HL-60 (cell line): ENCODE results near the gene EDN3.

ENCODE experiments used
- DNase-seq, 2 experiments: peaks; one replicate each; pipeline ENCODE4 v3.0.0-alpha.2; 2010 to 2020; ENCODE audit warnings: low read depth in 1 of 2, low spot score in 1 of 2
- H3K27ac ChIP-seq: fragments of 250-450 bp; sonication (Bioruptor Pico); replicated peaks from 2 replicates; pipeline ENCODE4 v1.5.1; 2020; ENCODE audit warnings: mild to moderate bottlenecking, moderate library complexity
- H3K27me3 ChIP-seq: fragments of 250-450 bp; sonication (Bioruptor Pico); 2 replicates; pipeline ENCODE4 v1.5.1; 2021; ENCODE audit warnings: mild to moderate bottlenecking, moderate library complexity; ENCODE audit not compliant: insufficient read depth, poor library complexity, severe bottlenecking
- H3K4me3 ChIP-seq: replicated peaks from 2 replicates; pipeline ENCODE4 v1.5.1; 2011; ENCODE audit warnings: mild to moderate bottlenecking, control low read depth, low read length; ENCODE audit not compliant: insufficient read depth
- GABPA ChIP-seq: IDR thresholded peaks from 2 replicates; pipeline ENCODE4 v1.6.1; 2012; ENCODE audit warnings: low read depth
- POLR2AphosphoS5 ChIP-seq: IDR thresholded peaks from 2 replicates; pipeline ENCODE4 v1.6.1; 2012; ENCODE audit warnings: low read depth
- SPI1 ChIP-seq: IDR thresholded peaks from 2 replicates; pipeline ENCODE4 v1.6.1; 2012; ENCODE audit warnings: low read depth, mild to moderate bottlenecking, borderline replicate concordance
- TF ChIP-seq, protein P1 (sequence below): IDR thresholded peaks from one replicate; pipeline ENCODE4 v1.5.1; 2011; ENCODE audit warnings: low read length, control low read depth, inconsistent platforms; ENCODE audit not compliant: insufficient read depth
- TF ChIP-seq, protein P2 (sequence below): IDR thresholded peaks from 2 replicates; pipeline ENCODE4 v1.6.1; 2012; ENCODE audit warnings: low read depth; ENCODE audit not compliant: insufficient replicate concordance

Gene EDN3

DNA sequence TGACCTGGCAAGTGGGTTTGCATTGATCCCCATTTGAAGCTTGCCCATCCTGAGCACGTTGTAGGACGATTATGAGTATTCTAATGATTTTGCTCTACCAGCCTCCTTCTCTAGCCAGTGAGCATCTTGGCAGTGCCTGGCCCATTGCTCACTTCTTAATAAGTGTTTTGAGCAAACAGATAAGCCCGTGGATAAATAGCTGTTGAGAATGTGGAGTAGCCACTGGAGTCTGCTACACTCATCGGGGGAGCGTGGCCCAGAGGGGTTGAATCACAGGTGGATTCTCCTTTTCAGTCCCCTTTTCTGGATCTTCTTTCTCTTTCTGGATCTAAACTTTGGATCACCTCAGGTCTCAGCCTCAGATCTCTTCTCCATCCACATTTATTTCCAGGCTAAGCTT lies 15.9 kb upstream of the EDN3 start:
- H3K4me3 ChIP-seq: no peak overlapping the region
- H3K27me3 ChIP-seq: no peaks in the 10 kb centered on the region
- DNase-seq: no peak
- TF ChIP-seq POLR2AphosphoS5: no peak
- TF ChIP-seq SPI1: no peak
- H3K27ac ChIP-seq: no peak overlapping the region

DNA sequence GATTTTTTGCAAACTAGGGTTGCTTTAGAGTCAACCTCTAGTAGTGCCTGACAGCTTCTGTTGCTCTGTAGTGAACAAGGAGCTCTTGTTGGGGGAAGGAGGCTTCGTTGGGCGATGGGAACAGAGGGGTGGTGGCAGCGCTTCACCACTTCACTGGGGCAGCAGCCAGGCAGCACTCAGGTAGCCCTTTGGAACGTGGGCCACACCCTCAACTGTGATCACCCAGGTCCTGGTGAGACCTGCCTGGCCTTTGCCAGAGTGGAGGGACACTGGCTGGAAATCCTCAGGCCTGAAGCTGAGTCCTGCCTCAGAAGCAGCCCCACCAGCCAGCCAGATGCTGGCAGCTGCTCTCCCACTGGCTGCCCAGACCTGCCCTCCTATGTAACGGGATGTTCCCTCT lies 10.4 kb upstream of the EDN3 start:
- no peak for DNase-seq
- Histone ChIP-seq H3K4me3 (no peak overlapping the region), H3K27me3 (no peaks in the 10 kb centered on the region), H3K27ac (no peak overlapping the region)
- TF ChIP-seq POLR2AphosphoS5 (no peak), GABPA (no peak), SPI1 (no peak)
- TF ChIP-seq, protein P1, sequence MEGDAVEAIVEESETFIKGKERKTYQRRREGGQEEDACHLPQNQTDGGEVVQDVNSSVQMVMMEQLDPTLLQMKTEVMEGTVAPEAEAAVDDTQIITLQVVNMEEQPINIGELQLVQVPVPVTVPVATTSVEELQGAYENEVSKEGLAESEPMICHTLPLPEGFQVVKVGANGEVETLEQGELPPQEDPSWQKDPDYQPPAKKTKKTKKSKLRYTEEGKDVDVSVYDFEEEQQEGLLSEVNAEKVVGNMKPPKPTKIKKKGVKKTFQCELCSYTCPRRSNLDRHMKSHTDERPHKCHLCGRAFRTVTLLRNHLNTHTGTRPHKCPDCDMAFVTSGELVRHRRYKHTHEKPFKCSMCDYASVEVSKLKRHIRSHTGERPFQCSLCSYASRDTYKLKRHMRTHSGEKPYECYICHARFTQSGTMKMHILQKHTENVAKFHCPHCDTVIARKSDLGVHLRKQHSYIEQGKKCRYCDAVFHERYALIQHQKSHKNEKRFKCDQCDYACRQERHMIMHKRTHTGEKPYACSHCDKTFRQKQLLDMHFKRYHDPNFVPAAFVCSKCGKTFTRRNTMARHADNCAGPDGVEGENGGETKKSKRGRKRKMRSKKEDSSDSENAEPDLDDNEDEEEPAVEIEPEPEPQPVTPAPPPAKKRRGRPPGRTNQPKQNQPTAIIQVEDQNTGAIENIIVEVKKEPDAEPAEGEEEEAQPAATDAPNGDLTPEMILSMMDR: no peak
- TF ChIP-seq, protein P2, sequence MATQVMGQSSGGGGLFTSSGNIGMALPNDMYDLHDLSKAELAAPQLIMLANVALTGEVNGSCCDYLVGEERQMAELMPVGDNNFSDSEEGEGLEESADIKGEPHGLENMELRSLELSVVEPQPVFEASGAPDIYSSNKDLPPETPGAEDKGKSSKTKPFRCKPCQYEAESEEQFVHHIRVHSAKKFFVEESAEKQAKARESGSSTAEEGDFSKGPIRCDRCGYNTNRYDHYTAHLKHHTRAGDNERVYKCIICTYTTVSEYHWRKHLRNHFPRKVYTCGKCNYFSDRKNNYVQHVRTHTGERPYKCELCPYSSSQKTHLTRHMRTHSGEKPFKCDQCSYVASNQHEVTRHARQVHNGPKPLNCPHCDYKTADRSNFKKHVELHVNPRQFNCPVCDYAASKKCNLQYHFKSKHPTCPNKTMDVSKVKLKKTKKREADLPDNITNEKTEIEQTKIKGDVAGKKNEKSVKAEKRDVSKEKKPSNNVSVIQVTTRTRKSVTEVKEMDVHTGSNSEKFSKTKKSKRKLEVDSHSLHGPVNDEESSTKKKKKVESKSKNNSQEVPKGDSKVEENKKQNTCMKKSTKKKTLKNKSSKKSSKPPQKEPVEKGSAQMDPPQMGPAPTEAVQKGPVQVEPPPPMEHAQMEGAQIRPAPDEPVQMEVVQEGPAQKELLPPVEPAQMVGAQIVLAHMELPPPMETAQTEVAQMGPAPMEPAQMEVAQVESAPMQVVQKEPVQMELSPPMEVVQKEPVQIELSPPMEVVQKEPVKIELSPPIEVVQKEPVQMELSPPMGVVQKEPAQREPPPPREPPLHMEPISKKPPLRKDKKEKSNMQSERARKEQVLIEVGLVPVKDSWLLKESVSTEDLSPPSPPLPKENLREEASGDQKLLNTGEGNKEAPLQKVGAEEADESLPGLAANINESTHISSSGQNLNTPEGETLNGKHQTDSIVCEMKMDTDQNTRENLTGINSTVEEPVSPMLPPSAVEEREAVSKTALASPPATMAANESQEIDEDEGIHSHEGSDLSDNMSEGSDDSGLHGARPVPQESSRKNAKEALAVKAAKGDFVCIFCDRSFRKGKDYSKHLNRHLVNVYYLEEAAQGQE: no peak

DNA sequence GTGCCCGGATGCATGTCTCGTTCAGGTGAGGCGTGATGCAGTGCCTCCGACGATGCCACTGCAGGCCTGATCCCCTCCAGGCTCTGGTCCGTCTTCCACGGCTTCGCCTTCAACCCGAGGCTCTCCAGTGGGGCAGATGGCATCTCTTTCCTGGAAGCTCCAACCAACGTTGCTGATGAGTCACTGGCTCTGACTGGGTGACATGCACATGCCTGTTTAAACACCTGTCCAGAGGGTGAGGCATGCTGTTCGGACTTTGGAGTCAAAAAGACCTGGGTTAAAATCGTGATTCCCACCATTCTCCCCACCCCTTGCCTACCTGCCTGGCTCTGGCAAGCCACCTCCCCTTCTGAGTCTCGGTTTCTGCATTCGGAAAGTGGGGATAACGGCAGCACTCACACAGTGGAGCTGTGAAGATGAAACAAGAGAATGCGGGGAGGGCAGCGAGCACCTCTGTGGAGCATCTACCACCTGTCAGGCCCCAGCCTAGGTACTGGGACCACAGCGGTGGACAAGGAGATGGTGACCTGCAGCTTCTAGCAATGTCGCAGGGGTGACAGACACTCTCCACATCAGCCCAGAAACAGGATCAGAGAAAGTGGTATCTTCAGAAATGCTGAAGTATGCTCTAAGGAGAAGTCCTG lies 8.5 kb upstream of the EDN3 start:
- TF ChIP-seq POLR2AphosphoS5: no peak
- DNase-seq: no peak
- Histone ChIP-seq H3K27me3 (no peaks in the 10 kb centered on the region), H3K4me3 (no peak overlapping the region), H3K27ac (no peak overlapping the region)

DNA sequence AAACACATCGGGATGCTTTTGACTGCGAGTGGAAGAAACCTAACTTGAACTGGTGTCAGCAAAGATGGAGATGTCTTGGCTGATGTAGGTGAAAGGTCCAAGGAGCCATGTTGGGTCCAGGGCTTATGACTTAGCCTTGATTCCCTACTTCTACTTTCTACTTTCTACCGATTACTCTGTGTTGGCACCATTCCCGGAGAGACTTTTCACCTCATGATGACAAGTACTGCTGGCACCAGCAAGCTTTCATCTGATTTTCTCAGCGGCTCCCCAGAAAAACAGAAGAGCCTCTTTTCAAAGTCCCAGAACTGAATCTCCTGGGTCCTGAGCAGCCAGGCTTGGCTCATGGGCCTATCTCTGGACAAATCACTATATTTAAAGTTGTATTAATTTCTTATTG lies 4.9 kb upstream of the EDN3 start:
- Histone ChIP-seq H3K4me3 (no peak overlapping the region), H3K27me3 (no peaks in the 10 kb centered on the region), H3K27ac (no peak overlapping the region)
- no peak for DNase-seq
- TF ChIP-seq POLR2AphosphoS5 (no peak), SPI1 (no peak), GABPA (no peak)
- TF ChIP-seq, protein P1: no peak
- TF ChIP-seq, protein P2: no peak

DNA sequence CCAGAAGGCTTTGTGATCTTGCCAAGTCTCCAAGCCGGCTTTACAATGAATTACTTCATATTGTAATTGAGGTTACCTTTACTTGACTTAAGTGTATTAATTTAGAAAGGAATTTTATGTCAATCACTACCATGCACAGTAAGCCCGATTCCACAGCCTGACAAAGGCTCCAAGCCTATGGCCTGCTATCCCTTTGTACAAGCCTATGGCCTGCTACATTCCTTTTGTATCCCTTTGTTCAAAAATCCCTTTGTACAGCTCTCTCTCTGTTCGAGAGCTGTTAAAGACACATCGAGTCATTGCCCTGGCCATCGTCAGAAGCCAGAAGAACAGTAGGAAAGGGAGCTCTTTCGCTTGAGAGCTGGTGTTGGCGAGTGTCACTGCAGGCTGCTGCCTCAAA lies 2.7 kb upstream of the EDN3 start:
- H3K4me3 ChIP-seq: no peak overlapping the region
- no peak overlapping the region for H3K27ac ChIP-seq
- no peak for DNase-seq
- H3K27me3 ChIP-seq: peaks cover 3% of the 10 kb centered on the region
- TF ChIP-seq, protein P1: no peak
- TF ChIP-seq SPI1 (no peak), GABPA (no peak), POLR2AphosphoS5 (no peak)
- TF ChIP-seq, protein P2: no peak
